ENCODE measurements around the gene TOP3B. TPM values are rescaled to one million over a fixed set of nuclear protein-coding genes. Genes with fewer than 3 reads are reported as not detected.

Gene TOP3B
- total RNA-seq, 1 donor from 2014 or later = 53.9 TPM

GRCh38 chr22:21964918-21965484, 17.6 kb downstream of the TOP3B start:
- no peak for DNase-seq (ENCODE audit: low spot score)
- Mint-ChIP-seq H3K27me3 (ENCODE audit: insufficient read depth, low read depth) (peaks cover 6% of the 10 kb centered on the region), H3K4me1 (no peaks in the 10 kb centered on the region), H3K36me3 (peaks cover 23% of the 10 kb centered on the region), H3K27ac (no peak overlapping the region), H3K9me3 (no peaks in the 10 kb centered on the region), H3K4me3 (no peak overlapping the region)
- H3K27me3 ChIP-seq = no peaks in the 10 kb centered on the region
- no peak overlapping the region for H3K4me3 ChIP-seq
- no peaks in the 10 kb centered on the region for H3K9me3 ChIP-seq (ENCODE audit: low read depth)
- H3K79me2 ChIP-seq (ENCODE audit: low read depth) = no peaks in the 10 kb centered on the region
- TF ChIP-seq CTCF (IDR thresholded peaks at IDR 0.05) (no peak), EZH2 (IDR thresholded peaks at IDR 0.05) (no peak), EZH2phosphoT487 (IDR thresholded peaks at IDR 0.05) (no peak)
- no peak overlapping the region for H2AFZ ChIP-seq (replicated peaks)
- no peak overlapping the region for H3K9ac ChIP-seq
- H3K27ac ChIP-seq = no peak overlapping the region
- H4K20me1 ChIP-seq (ENCODE audit: low read depth) = no peaks in the 10 kb centered on the region
- no peaks in the 10 kb centered on the region for H3K4me1 ChIP-seq
- H3K36me3 ChIP-seq = no peaks in the 10 kb centered on the region
- H3F3A ChIP-seq (ENCODE audit: low read depth) = no peaks in the 10 kb centered on the region
- H3K4me2 ChIP-seq = no peak overlapping the region

- H3K27ac Mint-ChIP-seq = no peak overlapping the region
- no peaks in the 10 kb centered on the region for H4K20me1 ChIP-seq (ENCODE audit: low read depth)
- H3K79me2 ChIP-seq (ENCODE audit: low read depth) = no peaks in the 10 kb centered on the region
- H3K9me3 ChIP-seq (ENCODE audit: low read depth) = no peaks in the 10 kb centered on the region
- no peak overlapping the region for H3K4me2 ChIP-seq
- H3K4me1 ChIP-seq = no peaks in the 10 kb centered on the region
- TF ChIP-seq EZH2phosphoT487 (IDR thresholded peaks at IDR 0.05) = no peak
- TF ChIP-seq EZH2 (IDR thresholded peaks at IDR 0.05) = no peak
- no peak for TF ChIP-seq CTCF (IDR thresholded peaks at IDR 0.05)
- H3K4me3 Mint-ChIP-seq = no peak overlapping the region
- peaks cover 6% of the 10 kb centered on the region for H3K27me3 Mint-ChIP-seq (ENCODE audit: insufficient read depth, low read depth)
- no peaks in the 10 kb centered on the region for H3K36me3 ChIP-seq
- no peaks in the 10 kb centered on the region for H3F3A ChIP-seq (ENCODE audit: low read depth)
- H2AFZ ChIP-seq (replicated peaks) = no peak overlapping the region
- no peak overlapping the region for H3K9ac ChIP-seq
- H3K36me3 Mint-ChIP-seq = peaks cover 23% of the 10 kb centered on the region
- no peak overlapping the region for H3K27ac ChIP-seq
- H3K4me3 ChIP-seq = no peak overlapping the region
- DNase-seq (ENCODE audit: low spot score) = no peak
- no peaks in the 10 kb centered on the region for H3K9me3 Mint-ChIP-seq
- no peaks in the 10 kb centered on the region for H3K4me1 Mint-ChIP-seq
- no peaks in the 10 kb centered on the region for H3K27me3 ChIP-seq
Observed at GRCh38 chr22:21964234-21964633, 18.4 kb downstream of the TOP3B start.

- no peak overlapping the region for H3K4me2 ChIP-seq
- TF ChIP-seq CTCF (IDR thresholded peaks at IDR 0.05) (no peak), EZH2 (IDR thresholded peaks at IDR 0.05) (no peak)
- H3K27me3 Mint-ChIP-seq (ENCODE audit: insufficient read depth, low read depth) = peaks cover 6% of the 10 kb centered on the region
- H4K20me1 ChIP-seq (ENCODE audit: low read depth) = no peaks in the 10 kb centered on the region
- H3K36me3 ChIP-seq = no peaks in the 10 kb centered on the region
- no peaks in the 10 kb centered on the region for H3F3A ChIP-seq (ENCODE audit: low read depth)
- no peaks in the 10 kb centered on the region for H3K79me2 ChIP-seq (ENCODE audit: low read depth)
- H3K9me3 ChIP-seq (ENCODE audit: low read depth) = no peaks in the 10 kb centered on the region
- H3K4me3 ChIP-seq = no peak overlapping the region
- no peaks in the 10 kb centered on the region for H3K9me3 Mint-ChIP-seq
- H3K9ac ChIP-seq = no peak overlapping the region
- H3K36me3 Mint-ChIP-seq = peaks cover 23% of the 10 kb centered on the region
- H3K27me3 ChIP-seq = no peaks in the 10 kb centered on the region
- no peak overlapping the region for H3K27ac ChIP-seq
- no peak overlapping the region for H3K27ac Mint-ChIP-seq
- no peak overlapping the region for H3K4me3 Mint-ChIP-seq
- H2AFZ ChIP-seq (replicated peaks) = no peak overlapping the region
- H3K4me1 Mint-ChIP-seq = no peaks in the 10 kb centered on the region
- DNase-seq (ENCODE audit: low spot score) = no peak
- H3K4me1 ChIP-seq = no peaks in the 10 kb centered on the region
Observed at GRCh38 chr22:21963790-21964211, 18.8 kb downstream of the TOP3B start.

Measured in neural progenitor cell (in vitro differentiated cells).